ENCODE measurements around the gene FRMD5. TPM values are rescaled to one million over a fixed set of nuclear protein-coding genes. Genes with fewer than 3 reads are reported as not detected.

Gene FRMD5
- total RNA-seq, 1 donor from 2014 or later = 3.0 TPM

- DNase-seq (ENCODE audit: low read depth) = no peak
- no peak overlapping the region for H3K4me3 ChIP-seq (ENCODE audit: low read depth, low read length)
- TF ChIP-seq CTCF (conservative IDR thresholded peaks at IDR 0.05; ENCODE audit: low read depth, low read length) = no peak
Measured at GRCh38 chr15:43879386-43880355, 315.4 kb downstream of the FRMD5 start.

- no peak for DNase-seq (ENCODE audit: low read depth)
- TF ChIP-seq CTCF (conservative IDR thresholded peaks at IDR 0.05; ENCODE audit: low read depth, low read length) = no peak
- no peak overlapping the region for H3K4me3 ChIP-seq (ENCODE audit: low read depth, low read length)
Measured at GRCh38 chr15:43878446-43878845, 316.6 kb downstream of the FRMD5 start.

- no peak overlapping the region for H3K4me3 ChIP-seq (ENCODE audit: low read depth, low read length)
- DNase-seq (ENCODE audit: low read depth) = no peak
- no peak for TF ChIP-seq CTCF (conservative IDR thresholded peaks at IDR 0.05; ENCODE audit: low read depth, low read length)
Measured at GRCh38 chr15:43877371-43877770, 317.7 kb downstream of the FRMD5 start.

- DNase-seq (ENCODE audit: low read depth) = no peak
- no peak overlapping the region for H3K4me3 ChIP-seq (ENCODE audit: low read depth, low read length)
Measured at GRCh38 chr15:43876872-43877271, 318.2 kb downstream of the FRMD5 start.

GRCh38 chr15:43873651-43874050 is 321.4 kb downstream of the FRMD5 start:
- H3K4me3 ChIP-seq (ENCODE audit: low read depth, low read length) = no peak overlapping the region
- DNase-seq (ENCODE audit: low read depth) = no peak
- TF ChIP-seq CTCF (conservative IDR thresholded peaks at IDR 0.05; ENCODE audit: low read depth, low read length) = no peak

More at GRCh38 chr15:43876872-43877271, 318.2 kb downstream of the FRMD5 start:
- TF ChIP-seq CTCF (conservative IDR thresholded peaks at IDR 0.05; ENCODE audit: low read depth, low read length) = no peak

GRCh38 chr15:43872416-43873020 is 322.6 kb downstream of the FRMD5 start:
- peak; percentile 18 for DNase-seq (ENCODE audit: low read depth)
- peak; percentile 78 for TF ChIP-seq CTCF (conservative IDR thresholded peaks at IDR 0.05; ENCODE audit: low read depth, low read length)
- no peak overlapping the region for H3K4me3 ChIP-seq (ENCODE audit: low read depth, low read length)
